Subcutaneous adipose tissue (tissue), 4 donors: ENCODE data around the gene OR4C13. TPM values are rescaled to one million over a fixed set of nuclear protein-coding genes. Genes with fewer than 3 reads are reported as not detected.
"Not testable (repeated sequence)": the region's sequence is repeated elsewhere in the genome, so short reads cannot be mapped to it uniquely, and the experiment has no call there.

Experiments
- CTCF ChIP-seq: fragments of 450-650 bp; IDR thresholded peaks from one replicate; pipeline ENCODE4 v1.5.1; 2016; ENCODE audit warnings: low read depth, mild to moderate bottlenecking, control low read depth, antibody characterized with exemption, moderate library complexity
- total RNA-seq, 4 donors: library from RNA; depleted of rRNA; stranded (reverse); fragments of >200 nt; gene quantifications; one replicate each; pipeline ENCODE4 v1.1.0, GENCODE V29; 2016

The OR4C13 gene
- total RNA-seq = not detected

- no peak for TF ChIP-seq CTCF
These were observed at the start of gene OR4C13 for GRCh38 chr11:49952091-49952490. OR4C13 (plus strand) TSS chr11:49952391; CDS start chr11:49952423, 32 bp downstream.

- TF ChIP-seq CTCF = not testable (repeated sequence)
These were observed 30.2 kb downstream of the OR4C13 start, which contains the start of gene OR4C12 for GRCh38 chr11:49982435-49982834. OR4C12 (minus strand) TSS chr11:49982535; CDS start chr11:49982501, 34 bp downstream.

- TF ChIP-seq CTCF = no peak
These were observed 43.4 kb downstream of the OR4C13 start for GRCh38 chr11:49995565-49995964.

Other genes with a start within 250 kb of the OR4C13 start
- not detected for gene OR4C12, start 30.1 kb downstream of the OR4C13 start, total RNA-seq
- gene OR4C45, start 80.5 kb downstream of the OR4C13 start, total RNA-seq = not detected